DND-41 (cell line): ENCODE data around the gene MDP1.

Experiments
- ATAC-seq: fragments of 200-7000 bp; cut with Tn5 transposase; 3 replicates; pipeline ENCODE4 v1.9.1; 2021; ENCODE audit warnings: low read depth; ENCODE audit not compliant: insufficient read depth
- DNase-seq: peaks from one replicate; pipeline ENCODE4 v3.0.0-alpha.2; 2020
- H2AFZ ChIP-seq: 2 replicates; pipeline ENCODE4 v1.6.0; 2012; ENCODE audit warnings: low read depth, low read length
- H3K27ac ChIP-seq: 2 replicates; pipeline ENCODE4 v1.5.1; 2012; ENCODE audit warnings: low read length, inconsistent platforms
- H3K27me3 ChIP-seq: fragments of 200-600 bp; sonication (generic); 2 replicates; pipeline ENCODE4 v1.6.0; 2012; ENCODE audit warnings: low read length, mild to moderate bottlenecking, inconsistent platforms; ENCODE audit not compliant: insufficient read depth, poor library complexity
- H3K36me3 ChIP-seq: 2 replicates; pipeline ENCODE4 v1.5.1; 2012; ENCODE audit warnings: low read length, inconsistent platforms; ENCODE audit not compliant: insufficient read depth
- H3K4me1 ChIP-seq: 2 replicates; pipeline ENCODE4 v1.5.1; 2012; ENCODE audit warnings: mild to moderate bottlenecking, low read length; ENCODE audit not compliant: insufficient read depth
- H3K4me2 ChIP-seq: 2 replicates; pipeline ENCODE4 v1.6.0; 2012; ENCODE audit warnings: mild to moderate bottlenecking, moderate library complexity, low read length, inconsistent platforms; ENCODE audit not compliant: insufficient read depth
- H3K4me3 ChIP-seq, 2 experiments: fragments of 200-600 bp in 1 of 2; shearing (Covaris generic) in 1 of 2; 2 replicates each; pipeline ENCODE4 v1.5.1; 2012 to 2016; ENCODE audit warnings: inconsistent platforms in 2 of 2, low read length in 2 of 2, mild to moderate bottlenecking in 2 of 2, low read depth in 1 of 2, moderate library complexity in 1 of 2
- H3K79me2 ChIP-seq: 2 replicates; pipeline ENCODE4 v1.6.0; 2012; ENCODE audit warnings: low read length, inconsistent platforms; ENCODE audit not compliant: insufficient read depth
- H3K9ac ChIP-seq: 2 replicates; pipeline ENCODE4 v1.6.0; 2012; ENCODE audit warnings: low read depth, mild to moderate bottlenecking, inconsistent platforms, low read length, moderate library complexity
- H3K9me3 ChIP-seq: 2 replicates; pipeline ENCODE4 v1.5.1; 2012; ENCODE audit warnings: low read length, moderate library complexity, mild to moderate bottlenecking, inconsistent platforms; ENCODE audit not compliant: insufficient read depth, severe bottlenecking
- H4K20me1 ChIP-seq: 2 replicates; pipeline ENCODE4 v1.6.0; 2012; ENCODE audit warnings: low read length; ENCODE audit not compliant: insufficient read depth
- CTCF ChIP-seq: IDR thresholded peaks from 2 replicates; pipeline ENCODE4 v1.5.1; 2012; ENCODE audit warnings: borderline replicate concordance, low read length, moderate library complexity, mild to moderate bottlenecking; ENCODE audit not compliant: poor library complexity, severe bottlenecking; ENCODE audit errors: extremely low read depth
- EZH2 ChIP-seq: IDR thresholded peaks from 3 replicates; pipeline ENCODE4 v1.6.1; 2012; ENCODE audit warnings: borderline replicate concordance, low read depth, mild to moderate bottlenecking, moderate library complexity, low read length, inconsistent platforms; ENCODE audit not compliant: severe bottlenecking

MDP1 gene

GRCh38 chr14:24198814-24199524 lies 16.9 kb downstream of the MDP1 start:
- Histone ChIP-seq H3K4me1 (peaks cover 27% of the 10 kb centered on the region), H3K4me2 (no peak overlapping the region), H3K9me3 (peaks cover 5% of the 10 kb centered on the region), H4K20me1 (no peaks in the 10 kb centered on the region), H3K9ac (no peak overlapping the region), H3K36me3 (peaks cover 28% of the 10 kb centered on the region), H3K27ac (no peak overlapping the region), H3K27me3 (no peaks in the 10 kb centered on the region), H3K4me3 (no peak overlapping the region), H3K79me2 (peaks cover 34% of the 10 kb centered on the region), H2AFZ (no peak overlapping the region)
- DNase-seq (no peak), ATAC-seq (no peak)
- no peak for TF ChIP-seq CTCF
- no peak for TF ChIP-seq EZH2

DNA sequence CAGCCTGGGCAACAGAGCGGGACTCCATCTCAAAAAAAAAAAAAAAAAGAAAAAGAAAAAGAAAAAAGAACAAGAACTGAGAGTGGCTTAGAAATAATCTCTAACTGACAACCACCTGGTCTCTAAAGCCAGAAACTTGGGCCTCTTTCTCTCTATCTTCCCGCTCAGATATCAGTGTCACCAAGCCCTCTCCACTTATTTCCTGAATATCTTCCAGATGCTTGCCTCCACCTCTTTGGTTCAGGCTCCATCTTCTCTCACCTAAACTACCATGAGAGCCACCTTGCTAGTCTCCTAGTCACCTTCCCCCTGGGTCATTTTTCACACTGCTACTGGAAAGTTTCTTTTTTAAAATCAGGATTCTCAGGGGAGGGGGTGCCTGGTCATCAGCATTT lies 18.8 kb downstream of the MDP1 start:
- Histone ChIP-seq H3K9ac (peak overlapping the region; percentile 96; the same call in 1 of the 2 replicates), H3K36me3 (peaks cover 32% of the 10 kb centered on the region), H3K9me3 (peaks cover 2% of the 10 kb centered on the region), H3K79me2 (peaks cover 48% of the 10 kb centered on the region), H2AFZ (no peak overlapping the region), H3K4me2 (peak overlapping the region; percentile 69; the same call in 1 of the 2 replicates), H3K27me3 (no peaks in the 10 kb centered on the region), H3K27ac (no peak overlapping the region), H3K4me1 (peaks cover 40% of the 10 kb centered on the region), H4K20me1 (no peaks in the 10 kb centered on the region), H3K4me3 (no peak overlapping the region; a peak in 1 of 4 replicates)
- ATAC-seq (no peak), DNase-seq (no peak)
- TF ChIP-seq EZH2, result no peak
- TF ChIP-seq CTCF, result no peak

- H3K27ac ChIP-seq, result peak overlapping the region; percentile 92
- DNase-seq (no peak), ATAC-seq (0 out of 3 replicates have a peak, but pooled peaks have one; percentile 1)
- peaks cover 42% of the 10 kb centered on the region for H3K4me1 ChIP-seq
- H3K36me3 ChIP-seq, result peaks cover 33% of the 10 kb centered on the region
- peaks cover 48% of the 10 kb centered on the region for H3K79me2 ChIP-seq
- H4K20me1 ChIP-seq, result no peaks in the 10 kb centered on the region
- peak overlapping the region; percentile 57 to 68 for H3K4me3 ChIP-seq
- no peaks in the 10 kb centered on the region for H3K9me3 ChIP-seq
- TF ChIP-seq EZH2 (no peak), CTCF (no peak)
- H3K27me3 ChIP-seq, result no peaks in the 10 kb centered on the region
- H3K4me2 ChIP-seq, result peak overlapping the region; percentile 69
- H2AFZ ChIP-seq, result peak overlapping the region; percentile 96
- peak overlapping the region; percentile 96 for H3K9ac ChIP-seq
Observed at GRCh38 chr14:24196071-24197055, 19.5 kb downstream of the MDP1 start.
